ENCODE data around the gene EHD1. TPM values are rescaled to one million over a fixed set of nuclear protein-coding genes. Genes with fewer than 3 reads are reported as not detected.

The EHD1 gene
- total RNA-seq, 4 donors from 2014 or later = 47.8 to 85.4 (median 76.8) TPM

- DNase-seq (ENCODE audit: low spot score in 2 of 2) = no peak
- Histone ChIP-seq H3K36me3 (peaks cover 40% of the 10 kb centered on the region), H3K27me3 (no peaks in the 10 kb centered on the region), H3K4me1 (peaks cover 8% of the 10 kb centered on the region), H3K9me3 (no peaks in the 10 kb centered on the region), H3K27ac (no peak overlapping the region), H3K4me3 (no peak overlapping the region)
- TF ChIP-seq POLR2AphosphoS5 (IDR thresholded peaks at IDR 0.05) (no peak), EP300 (IDR thresholded peaks at IDR 0.05) (no peak)
- WGBS = 69% methylated on average over 13 of the region's 25 CpGs
Measured at GRCh38 chr11:64893194-64894069, 15.0 kb upstream of the EHD1 start.

DNA sequence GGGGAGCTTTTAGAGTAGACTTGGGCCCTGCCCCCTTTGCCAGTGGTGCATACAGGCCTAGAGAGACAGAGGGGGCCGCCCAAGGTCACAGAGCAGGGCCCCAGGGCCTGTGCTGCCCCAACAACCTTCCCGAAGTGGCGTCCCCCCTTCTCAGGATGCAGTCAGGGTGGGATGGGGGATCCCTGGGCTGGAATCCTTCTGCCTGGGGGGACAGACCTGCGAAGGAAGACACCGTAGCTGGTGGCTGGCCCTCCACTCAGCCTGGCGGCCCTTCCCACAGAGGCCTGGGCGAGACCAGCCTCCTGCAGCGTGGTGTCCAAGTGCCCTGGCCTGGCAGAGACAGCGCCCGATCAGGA lies 14.4 kb upstream of the EHD1 start:
- TF ChIP-seq POLR2A (IDR thresholded peaks at IDR 0.05) (no peak), EP300 (IDR thresholded peaks at IDR 0.05) (no peak)
- H3K4me1 ChIP-seq = peaks cover 14% of the 10 kb centered on the region
- H3K9me3 ChIP-seq = no peaks in the 10 kb centered on the region
- DNase-seq (ENCODE audit: low spot score in 2 of 2) = no peak
- peaks cover 34% of the 10 kb centered on the region for H3K36me3 ChIP-seq
- no peaks in the 10 kb centered on the region for H3K27me3 ChIP-seq
- H3K27ac ChIP-seq = no peak overlapping the region
- WGBS = 96% methylated on average over 7 of the region's 10 CpGs
- no peak overlapping the region for H3K4me3 ChIP-seq

DNA sequence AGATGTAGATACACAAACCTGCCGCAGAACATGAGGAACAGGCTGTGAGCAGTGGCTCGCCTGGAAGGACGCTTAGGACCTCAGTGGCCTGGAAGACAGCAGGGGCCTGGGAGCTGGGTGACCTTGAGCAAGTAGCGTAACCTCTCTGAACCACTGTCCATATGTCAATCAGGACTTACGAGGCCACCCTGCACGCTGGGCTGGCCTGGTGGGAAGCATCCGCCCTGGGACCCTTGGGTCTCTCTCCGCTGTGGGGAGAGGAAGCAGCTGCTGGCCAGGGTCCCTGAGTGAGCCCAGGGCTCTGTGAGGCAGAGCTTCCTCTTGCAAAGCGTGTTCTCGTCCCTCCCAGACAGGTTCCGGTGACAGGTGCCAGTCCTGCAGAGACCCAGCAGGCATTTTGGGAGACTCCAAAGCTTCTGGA lies 14.0 kb upstream of the EHD1 start:
- Histone ChIP-seq H3K27me3 (no peaks in the 10 kb centered on the region), H3K4me1 (peaks cover 18% of the 10 kb centered on the region), H3K27ac (no peak overlapping the region), H3K36me3 (peaks cover 30% of the 10 kb centered on the region), H3K4me3 (no peak overlapping the region), H3K9me3 (no peaks in the 10 kb centered on the region)
- WGBS = 80% methylated on average over 11 of the region's 11 CpGs
- no peak for DNase-seq (ENCODE audit: low spot score in 2 of 2)
- TF ChIP-seq CTCF (IDR thresholded peaks at IDR 0.05) = no peak
- TF ChIP-seq POLR2A (IDR thresholded peaks at IDR 0.05) = no peak
- TF ChIP-seq POLR2AphosphoS5 (IDR thresholded peaks at IDR 0.05) = no peak
- no peak for TF ChIP-seq EP300 (IDR thresholded peaks at IDR 0.05)

DNA sequence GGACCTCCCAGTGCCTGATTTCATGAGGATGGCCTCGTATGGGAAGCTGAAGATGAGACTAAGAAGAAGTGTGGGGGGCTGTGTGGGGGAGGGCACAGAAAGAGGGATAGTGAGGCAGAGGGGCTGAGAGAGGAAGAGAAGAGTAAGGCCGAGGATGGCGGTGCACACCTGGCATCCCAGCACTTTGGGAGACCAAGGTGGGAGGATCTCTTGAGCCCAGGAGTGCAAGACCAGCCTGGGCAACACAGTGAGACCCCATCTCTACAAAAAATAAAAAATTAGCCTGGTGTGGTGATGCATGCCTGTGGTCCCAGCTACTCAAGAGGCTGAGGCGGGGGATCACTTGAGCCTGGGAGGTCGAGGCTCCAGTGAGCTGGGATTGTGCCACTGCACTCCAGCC lies 13.5 kb upstream of the EHD1 start:
- H3K36me3 ChIP-seq = peaks cover 25% of the 10 kb centered on the region
- no peak overlapping the region for H3K4me3 ChIP-seq
- H3K4me1 ChIP-seq = peaks cover 18% of the 10 kb centered on the region
- H3K27me3 ChIP-seq = no peaks in the 10 kb centered on the region
- TF ChIP-seq CTCF (IDR thresholded peaks at IDR 0.05) (no peak), EP300 (IDR thresholded peaks at IDR 0.05) (no peak), POLR2A (IDR thresholded peaks at IDR 0.05) (no peak), POLR2AphosphoS5 (IDR thresholded peaks at IDR 0.05) (no peak)
- no peaks in the 10 kb centered on the region for H3K9me3 ChIP-seq
- 76% methylated on average over 5 of the region's 5 CpGs for WGBS
- DNase-seq (ENCODE audit: low spot score in 2 of 2) = no peak
- H3K27ac ChIP-seq = no peak overlapping the region

GRCh38 chr11:64891215-64891848 lies 12.9 kb upstream of the EHD1 start:
- Histone ChIP-seq H3K36me3 (peaks cover 19% of the 10 kb centered on the region), H3K27ac (no peak overlapping the region), H3K9me3 (no peaks in the 10 kb centered on the region), H3K27me3 (no peaks in the 10 kb centered on the region), H3K4me3 (no peak overlapping the region), H3K4me1 (peaks cover 18% of the 10 kb centered on the region)
- no peak for TF ChIP-seq POLR2A (IDR thresholded peaks at IDR 0.05)
- TF ChIP-seq POLR2AphosphoS5 (IDR thresholded peaks at IDR 0.05) = no peak
- no peak for TF ChIP-seq EP300 (IDR thresholded peaks at IDR 0.05)
- TF ChIP-seq CTCF (IDR thresholded peaks at IDR 0.05) = no peak
- no peak for DNase-seq (ENCODE audit: low spot score in 2 of 2)
- WGBS = 89% methylated on average over 21 of the region's 25 CpGs

DNA sequence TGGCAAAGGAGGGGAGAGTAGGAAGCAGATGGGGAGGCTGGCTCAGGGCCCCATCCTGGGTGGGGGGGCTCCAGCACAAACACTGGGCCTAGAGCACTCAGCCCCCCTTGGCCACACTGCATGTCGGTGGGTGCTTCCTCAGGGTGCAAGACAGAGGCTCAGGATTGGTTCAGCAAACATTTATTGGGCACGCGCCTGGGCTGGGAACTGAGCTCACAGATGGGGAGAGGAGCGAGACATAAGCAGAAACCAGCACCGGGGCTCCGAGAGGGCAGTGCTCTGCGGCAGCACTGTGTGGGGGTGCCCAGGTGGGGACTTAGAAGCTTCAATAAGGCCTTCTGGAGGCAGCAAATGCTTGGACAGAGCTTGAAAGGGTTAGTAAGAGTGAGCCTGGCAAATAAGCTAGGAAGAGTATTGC lies 12.1 kb upstream of the EHD1 start:
- H3K36me3 ChIP-seq = peaks cover 11% of the 10 kb centered on the region
- H3K27ac ChIP-seq = no peak overlapping the region
- H3K9me3 ChIP-seq = no peaks in the 10 kb centered on the region
- TF ChIP-seq CTCF (IDR thresholded peaks at IDR 0.05) = no peak
- TF ChIP-seq EP300 (IDR thresholded peaks at IDR 0.05) = no peak
- TF ChIP-seq POLR2AphosphoS5 (IDR thresholded peaks at IDR 0.05) = no peak
- TF ChIP-seq POLR2A (IDR thresholded peaks at IDR 0.05) = no peak
- WGBS = 86% methylated on average over 6 of the region's 7 CpGs
- no peak overlapping the region for H3K4me3 ChIP-seq
- peaks cover 21% of the 10 kb centered on the region for H3K4me1 ChIP-seq
- H3K27me3 ChIP-seq = no peaks in the 10 kb centered on the region
- DNase-seq (ENCODE audit: low spot score in 2 of 2) = no peak
